Cardiac fibroblast (primary cell): ENCODE data around the gene OCLN.
"Not testable (repeated sequence)": the region's sequence is repeated elsewhere in the genome, so short reads cannot be mapped to it uniquely, and the experiment has no call there.

ENCODE experiments used
- DNase-seq, 2 donors: peaks; one replicate each; pipeline versions ENCODE4 v3.0.0 to v3.0.0-alpha.2; 2010; ENCODE audit warnings: low read depth in 2 of 2
- H3K4me3 ChIP-seq, 2 donors: replicated peaks in 1 of 2; 1 replicate in 1 of 2; 2 replicates in 1 of 2; pipeline ENCODE4 v1.5.1; 2011; ENCODE audit warnings: low read depth in 2 of 2, low read length in 2 of 2, mild to moderate bottlenecking in 2 of 2, moderate library complexity in 1 of 2
- TF ChIP-seq, protein P1 (sequence below): IDR thresholded peaks from one replicate; pipeline ENCODE4 v1.5.1; 2011; ENCODE audit warnings: low read depth, mild to moderate bottlenecking, low read length, inconsistent platforms

The OCLN gene

DNA sequence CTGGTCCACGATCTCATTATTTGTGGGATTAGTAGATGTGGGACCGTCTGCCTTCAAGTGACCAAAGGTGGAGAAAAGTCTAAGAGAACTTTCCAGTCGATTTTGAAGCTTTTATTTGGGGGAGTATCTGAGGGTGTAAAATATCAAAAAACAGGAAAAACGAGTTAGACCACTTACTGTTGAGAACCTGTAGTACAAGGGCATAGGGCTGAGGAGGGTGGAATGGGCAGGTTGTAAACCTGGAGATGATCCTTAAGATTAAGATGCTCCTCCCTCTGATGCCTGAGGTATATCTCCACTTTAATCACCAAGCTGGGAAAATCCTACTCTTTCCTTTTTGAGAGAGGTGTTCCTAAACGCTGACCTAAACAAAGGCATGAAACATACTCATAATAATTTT, 35.4 kb downstream of the OCLN start:
- no peak for DNase-seq
- TF ChIP-seq, protein P1, sequence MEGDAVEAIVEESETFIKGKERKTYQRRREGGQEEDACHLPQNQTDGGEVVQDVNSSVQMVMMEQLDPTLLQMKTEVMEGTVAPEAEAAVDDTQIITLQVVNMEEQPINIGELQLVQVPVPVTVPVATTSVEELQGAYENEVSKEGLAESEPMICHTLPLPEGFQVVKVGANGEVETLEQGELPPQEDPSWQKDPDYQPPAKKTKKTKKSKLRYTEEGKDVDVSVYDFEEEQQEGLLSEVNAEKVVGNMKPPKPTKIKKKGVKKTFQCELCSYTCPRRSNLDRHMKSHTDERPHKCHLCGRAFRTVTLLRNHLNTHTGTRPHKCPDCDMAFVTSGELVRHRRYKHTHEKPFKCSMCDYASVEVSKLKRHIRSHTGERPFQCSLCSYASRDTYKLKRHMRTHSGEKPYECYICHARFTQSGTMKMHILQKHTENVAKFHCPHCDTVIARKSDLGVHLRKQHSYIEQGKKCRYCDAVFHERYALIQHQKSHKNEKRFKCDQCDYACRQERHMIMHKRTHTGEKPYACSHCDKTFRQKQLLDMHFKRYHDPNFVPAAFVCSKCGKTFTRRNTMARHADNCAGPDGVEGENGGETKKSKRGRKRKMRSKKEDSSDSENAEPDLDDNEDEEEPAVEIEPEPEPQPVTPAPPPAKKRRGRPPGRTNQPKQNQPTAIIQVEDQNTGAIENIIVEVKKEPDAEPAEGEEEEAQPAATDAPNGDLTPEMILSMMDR, result no peak
- H3K4me3 ChIP-seq, result no peak overlapping the region

DNA sequence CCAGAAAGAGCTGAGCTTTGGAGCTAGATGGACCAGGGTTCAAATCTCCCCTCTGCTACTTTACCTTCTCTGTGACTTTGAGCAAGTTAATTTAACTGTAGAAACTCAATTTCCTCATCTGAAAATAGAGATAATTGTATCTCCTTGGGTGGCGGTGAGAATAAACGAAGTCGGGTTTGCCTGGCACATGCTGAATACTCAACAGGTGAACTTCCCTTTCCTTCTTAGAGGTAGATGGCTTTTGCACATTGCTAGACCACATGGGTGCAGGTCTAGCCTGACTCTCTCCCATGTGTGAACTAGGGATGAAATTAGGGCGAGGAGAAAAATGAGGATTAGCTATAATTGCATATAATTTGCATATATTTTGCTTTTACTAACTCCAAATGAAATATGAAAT, 36.0 kb downstream of the OCLN start:
- TF ChIP-seq, protein P1, result no peak
- no peak overlapping the region for H3K4me3 ChIP-seq
- DNase-seq, result no peak

DNA sequence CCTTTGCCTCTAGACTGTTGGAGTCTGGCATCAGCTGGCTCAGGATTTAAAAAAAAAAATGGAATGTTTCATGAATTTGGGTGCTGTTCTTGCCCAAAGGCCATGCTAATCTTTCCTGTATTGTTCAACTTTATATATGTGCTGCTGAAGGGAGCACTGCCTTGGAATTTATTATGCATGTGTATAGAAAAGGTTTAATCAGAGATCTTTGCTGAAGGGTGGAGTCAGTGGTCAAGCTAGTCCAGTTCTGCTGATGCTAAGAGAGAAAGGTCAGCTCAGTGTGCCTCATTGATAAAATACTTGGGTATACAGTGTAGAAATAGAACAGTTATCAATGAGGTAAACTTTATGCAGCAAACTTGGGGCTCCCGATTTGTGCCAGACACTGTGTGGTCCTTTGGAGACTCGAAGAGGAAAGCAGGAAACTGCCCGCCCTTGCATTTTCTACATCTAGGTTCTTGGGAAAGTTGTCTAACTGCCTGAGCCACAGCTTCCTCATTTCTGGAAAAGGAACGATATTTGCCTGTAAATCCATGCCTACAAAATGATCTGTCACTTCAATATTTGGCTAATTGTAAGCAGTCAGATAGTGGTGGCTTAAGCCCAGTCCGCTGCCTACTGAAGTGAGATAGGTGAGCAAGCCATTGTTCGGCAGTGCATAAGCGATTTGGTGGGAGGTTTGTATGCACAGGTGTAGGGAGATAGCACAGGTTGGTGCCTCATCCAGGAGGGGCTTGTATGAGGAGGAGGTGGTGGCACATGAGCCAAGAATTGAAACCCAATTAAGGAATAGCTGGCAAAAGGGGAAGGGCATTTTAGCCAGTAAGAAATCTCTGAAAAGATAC, 38.2 kb downstream of the OCLN start:
- TF ChIP-seq, protein P1, result no peak
- no peak overlapping the region for H3K4me3 ChIP-seq
- DNase-seq, result no peak

DNA sequence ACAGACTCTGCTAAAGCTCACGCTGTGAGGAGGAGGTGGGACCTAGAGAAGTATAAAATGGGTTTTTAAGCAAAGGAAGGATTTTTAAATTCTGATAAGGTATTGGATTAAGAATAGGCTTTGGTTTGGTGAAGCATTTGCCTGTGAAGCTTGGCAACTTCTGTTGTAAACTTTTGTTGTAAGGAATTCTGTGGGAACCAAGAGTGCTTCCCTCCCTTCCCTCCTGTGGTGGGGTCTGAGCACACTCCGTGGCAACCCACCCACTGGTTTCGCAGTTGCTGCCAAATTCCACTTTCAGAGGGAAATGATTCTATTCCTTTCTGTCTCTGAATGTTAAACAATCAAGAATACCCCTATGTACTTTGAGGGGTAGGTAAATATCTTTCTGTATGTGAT, 38.8 kb downstream of the OCLN start:
- TF ChIP-seq, protein P1, result no peak
- no peak for DNase-seq
- no peak overlapping the region for H3K4me3 ChIP-seq

DNA sequence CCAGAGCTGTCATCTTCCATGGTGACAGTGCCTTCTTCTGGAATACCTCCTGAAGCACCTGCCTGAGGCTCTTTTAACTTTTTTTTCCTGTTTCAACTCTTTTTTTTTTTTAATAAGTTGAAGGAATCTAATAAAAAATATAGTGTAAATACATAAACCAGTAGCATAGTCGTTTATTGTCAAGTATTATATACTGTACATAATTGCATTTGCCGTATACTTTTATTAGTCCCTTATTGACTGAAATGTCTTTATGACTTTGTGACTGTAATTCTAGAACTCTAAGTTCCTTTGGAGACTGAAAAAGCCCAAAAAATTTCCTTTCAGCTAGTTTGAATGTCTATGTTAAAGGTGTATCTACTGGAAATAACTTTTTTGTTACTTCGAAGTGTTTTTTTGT, 45.3 kb downstream of the OCLN start:
- H3K4me3 ChIP-seq, DNase-seq: not testable (repeated sequence)

DNA sequence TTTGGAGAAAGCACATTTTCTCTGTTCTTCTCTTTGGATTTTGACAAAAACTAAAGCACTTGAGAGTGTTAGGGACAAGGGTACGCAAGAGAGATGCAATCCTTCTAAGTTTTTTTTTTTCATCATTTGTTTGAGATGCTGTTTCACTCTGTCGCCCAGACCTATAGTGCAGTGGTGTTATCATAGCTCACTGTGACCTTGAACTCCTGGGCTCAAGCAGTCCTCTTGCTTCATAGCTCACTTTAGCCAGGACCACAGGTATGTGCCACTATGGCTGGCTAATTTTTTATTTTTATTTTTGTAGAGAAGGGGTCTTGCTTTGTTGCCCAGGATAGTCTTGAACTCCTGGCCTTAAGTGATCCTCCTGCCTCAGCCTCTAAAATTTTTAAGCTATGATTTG, 46.1 kb downstream of the OCLN start:
- H3K4me3 ChIP-seq, DNase-seq: not testable (repeated sequence)

DNA sequence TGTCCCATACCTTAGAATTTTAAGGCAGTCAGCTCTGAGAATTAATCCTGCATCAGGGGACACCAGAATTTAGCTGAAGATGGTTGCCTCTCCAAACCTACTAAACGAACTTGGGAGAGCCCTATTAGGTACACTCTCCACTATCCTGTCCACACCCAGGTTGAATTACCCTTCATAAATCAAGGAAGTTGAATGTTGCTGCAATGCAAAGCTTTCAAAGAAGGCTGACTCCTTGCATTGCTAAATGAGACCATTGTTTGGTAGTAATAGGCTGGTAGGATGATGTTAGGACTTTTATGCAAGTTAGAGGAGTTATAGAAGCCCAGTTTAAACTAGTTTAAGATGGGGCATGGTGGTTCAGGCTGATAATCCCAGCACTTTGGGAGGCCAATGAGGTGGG, 48.8 kb downstream of the OCLN start:
- H3K4me3 ChIP-seq, DNase-seq: not testable (repeated sequence)

DNA sequence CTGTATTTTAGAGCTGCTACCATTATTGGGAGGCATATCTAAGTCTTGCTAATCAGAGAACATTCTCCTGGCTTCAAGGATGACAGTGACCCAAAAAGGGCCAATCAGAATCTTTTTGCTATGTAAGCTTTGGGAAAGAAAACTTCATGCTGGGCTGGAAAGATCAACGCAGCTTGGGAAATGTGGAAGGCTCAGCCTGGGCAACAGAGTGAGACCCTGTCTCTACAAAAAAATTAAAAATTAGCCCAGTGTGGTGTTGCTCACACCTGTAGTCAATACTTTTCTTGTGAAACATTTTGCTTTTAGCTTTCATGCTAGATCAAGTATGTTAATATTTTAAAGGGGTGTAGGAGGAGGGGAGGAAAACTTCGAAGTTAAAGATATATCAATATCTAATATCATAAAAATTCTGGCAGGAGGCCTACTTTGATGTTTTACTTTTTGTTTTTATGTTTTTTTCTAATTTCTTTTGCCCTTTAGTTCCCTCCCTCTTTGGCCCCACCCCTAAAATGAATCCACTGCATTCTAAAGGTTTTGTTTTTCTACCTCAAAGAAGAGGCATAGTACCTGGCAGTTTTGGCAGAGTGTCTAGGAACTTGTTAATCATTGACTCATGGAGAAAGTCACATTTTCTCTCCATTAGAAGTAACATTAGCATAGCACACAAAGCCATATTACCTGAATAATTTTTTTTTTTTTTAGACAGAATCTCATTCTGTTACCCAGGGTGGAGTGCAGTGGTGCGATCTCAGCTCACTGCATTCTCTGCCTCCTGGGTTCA, 50.4 kb downstream of the OCLN start:
- H3K4me3 ChIP-seq, result not testable (repeated sequence)

DNA sequence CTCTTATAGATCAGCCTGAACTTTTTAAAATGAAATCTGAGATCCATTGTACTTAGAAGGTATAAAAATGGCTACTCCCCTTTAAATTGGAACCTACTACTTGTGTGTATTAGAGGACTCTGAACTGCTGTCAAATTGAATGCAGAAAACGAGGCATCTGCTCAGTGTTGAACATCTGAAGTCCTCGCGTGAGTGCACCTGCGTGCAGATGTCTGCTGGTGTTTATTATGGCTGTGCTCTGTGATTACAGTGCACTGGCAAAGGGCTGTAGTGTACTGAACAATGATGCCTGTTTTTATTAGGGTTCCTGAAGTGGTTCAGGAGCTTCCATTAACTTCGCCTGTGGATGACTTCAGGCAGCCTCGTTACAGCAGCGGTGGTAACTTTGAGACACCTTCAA, 52.0 kb downstream of the OCLN start:
- H3K4me3 ChIP-seq, DNase-seq: not testable (repeated sequence)

More for the DNA sequence above, 50.4 kb downstream of the OCLN start:
- DNase-seq, result not testable (repeated sequence)

DNA sequence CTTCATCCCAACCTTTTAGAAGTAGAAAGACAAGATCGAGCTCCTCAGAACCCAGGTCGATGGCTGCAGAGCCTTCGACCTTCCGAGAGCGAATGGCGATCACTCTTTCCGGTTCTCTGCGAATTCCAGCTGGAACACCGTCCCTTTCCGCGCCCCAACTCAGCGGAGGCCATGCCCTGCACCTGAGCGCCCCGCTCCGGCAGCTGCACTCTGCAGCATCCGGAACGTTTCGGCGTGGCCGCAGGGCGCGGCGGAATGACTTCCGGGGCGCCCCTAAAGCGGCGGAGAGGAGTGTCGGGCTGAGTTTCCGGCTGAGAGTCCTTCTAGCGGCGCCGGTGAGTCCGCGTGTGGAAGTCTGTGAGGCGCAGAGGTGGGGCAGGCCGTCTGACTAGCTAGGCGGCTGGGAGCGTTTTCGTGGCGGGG, 67.3 kb downstream of the OCLN start, which contains the start of gene GTF2H2C:
Gene GTF2H2C, plus strand, starts transcription at position 284 of the 423 bp plus-strand sequence. CDS start 4,942 bp downstream, outside the sequence.
- peak within 1 kb of the TSS; percentile 42 to 50 for H3K4me3 ChIP-seq
- peak; percentile 73 to 77 for DNase-seq

DNA sequence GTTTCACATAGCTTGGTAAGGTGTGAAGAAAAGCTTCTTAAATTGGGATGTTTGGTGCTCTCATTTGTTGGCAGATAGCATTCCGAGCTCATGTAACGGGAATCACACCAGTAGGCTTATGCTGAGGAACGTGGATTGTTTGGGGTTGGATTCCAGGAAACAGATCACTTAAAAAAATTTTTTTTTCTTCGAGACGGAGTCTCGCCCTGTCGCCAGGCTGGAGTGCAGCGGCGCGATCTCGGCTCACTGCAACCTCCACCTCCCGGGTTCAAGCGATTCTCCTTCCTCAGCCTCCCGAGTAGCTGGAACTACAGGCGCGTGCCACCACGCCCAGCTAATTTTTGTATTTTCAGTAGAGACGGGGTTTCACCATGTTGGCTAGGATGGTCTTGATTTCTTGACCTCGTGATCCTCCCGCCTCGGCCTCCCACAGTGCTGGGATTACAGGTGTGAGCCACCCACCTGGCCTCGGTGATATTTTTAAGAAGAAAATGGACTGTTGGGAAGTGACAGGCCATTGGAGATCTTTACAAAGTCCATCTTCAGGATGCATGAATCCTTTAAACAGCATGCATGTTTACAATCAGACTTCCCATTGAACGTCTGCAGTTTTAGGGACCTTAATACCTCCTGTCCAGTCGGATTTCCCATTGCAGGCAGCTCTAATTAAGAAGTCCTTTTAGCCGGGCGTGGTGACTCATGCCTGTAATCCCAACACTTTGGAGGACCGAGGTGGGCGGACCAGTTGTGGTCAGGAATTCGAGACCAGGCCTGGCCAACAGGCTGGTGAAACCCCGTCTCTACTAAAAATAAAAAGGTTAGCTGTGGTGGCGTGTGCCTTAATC, 68.2 kb downstream of the OCLN start:
- peak overlapping the region; percentile 21 to 46 for H3K4me3 ChIP-seq
- DNase-seq, result not testable (repeated sequence)

DNA sequence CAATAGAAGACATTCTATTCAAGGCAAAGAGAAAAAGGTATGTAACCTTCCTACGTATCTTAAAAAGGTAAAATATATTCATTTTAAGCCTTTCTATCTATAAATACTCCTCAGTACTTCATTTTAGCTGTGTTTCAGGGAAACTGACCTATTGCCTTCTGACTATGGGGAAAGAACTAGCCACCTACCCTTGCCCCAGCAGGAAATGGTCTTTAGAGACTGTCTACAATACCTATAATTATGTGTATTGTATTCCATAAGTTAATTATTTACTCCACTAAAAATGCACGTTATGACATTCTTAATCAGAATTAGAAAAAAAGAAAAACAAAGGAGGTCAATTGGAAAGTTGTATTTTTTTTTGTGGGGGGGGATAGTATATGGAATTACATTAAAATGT, 73.6 kb downstream of the OCLN start:
- H3K4me3 ChIP-seq, DNase-seq: not testable (repeated sequence)

DNA sequence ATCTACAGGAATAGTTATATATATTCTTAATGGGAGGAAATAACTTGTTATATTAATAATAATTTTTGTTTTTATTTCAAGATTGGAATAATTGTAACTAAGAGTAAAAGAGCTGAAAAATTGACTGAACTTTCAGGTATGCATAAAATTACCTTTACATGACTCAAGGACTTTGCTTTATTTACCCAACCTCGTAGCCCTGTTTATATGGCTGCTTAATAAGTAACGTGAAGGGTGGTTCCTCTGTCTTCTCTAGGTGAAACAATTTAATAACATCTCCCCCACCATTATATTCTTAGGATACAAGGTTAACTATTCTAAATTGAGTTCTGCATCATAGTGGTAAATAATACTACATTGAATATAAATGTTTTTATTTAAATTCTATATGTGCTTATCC, 75.5 kb downstream of the OCLN start:
- DNase-seq, H3K4me3 ChIP-seq: not testable (repeated sequence)
